Endodermal cell (in vitro differentiated cells): ENCODE data around the gene MMP25. TPM values are rescaled to one million over a fixed set of nuclear protein-coding genes. Genes with fewer than 3 reads are reported as not detected.

Experiments
- DNase-seq: peaks from one replicate; pipeline ENCODE4 v3.0.0-alpha.2; 2017
- H3K27ac ChIP-seq: 2 replicates; pipeline ENCODE4 v1.5.1; 2013; ENCODE audit warnings: mild to moderate bottlenecking, low read depth, low read length, moderate library complexity
- H3K27me3 ChIP-seq: 2 replicates; pipeline ENCODE4 v1.6.1; 2013; ENCODE audit warnings: mild to moderate bottlenecking, low read length, moderate library complexity; ENCODE audit not compliant: insufficient read depth, control insufficient read depth, poor library complexity, severe bottlenecking
- H3K36me3 ChIP-seq: 2 replicates; pipeline ENCODE4 v1.7.0; 2013; ENCODE audit warnings: mild to moderate bottlenecking, low read length, moderate library complexity; ENCODE audit not compliant: control insufficient read depth, insufficient read depth
- H3K4me1 ChIP-seq: one replicate; pipeline ENCODE4 v1.7.0; 2013; ENCODE audit warnings: low read length; ENCODE audit not compliant: control insufficient read depth, insufficient read depth
- H3K4me3 ChIP-seq: 2 replicates; pipeline ENCODE4 v1.5.1; 2013; ENCODE audit warnings: mild to moderate bottlenecking, low read length, moderate library complexity
- H3K9ac ChIP-seq: 2 replicates; pipeline ENCODE4 v1.6.1; 2013; ENCODE audit warnings: mild to moderate bottlenecking, low read length, moderate library complexity; ENCODE audit not compliant: poor library complexity, severe bottlenecking; ENCODE audit errors: extremely low read depth
- H3K9me3 ChIP-seq: 2 replicates; pipeline ENCODE4 v1.6.1; 2013; ENCODE audit warnings: mild to moderate bottlenecking, low read length, moderate library complexity; ENCODE audit not compliant: control insufficient read depth
- H3K27ac Mint-ChIP-seq: 2 replicates; pipeline ENCODE4 v1.8.0; 2020; ENCODE audit warnings: mixed read lengths
- H3K27me3 Mint-ChIP-seq: 2 replicates; pipeline ENCODE4 v1.8.0; 2021; ENCODE audit warnings: mild to moderate bottlenecking, mixed read lengths; ENCODE audit not compliant: insufficient read depth
- H3K36me3 Mint-ChIP-seq: 2 replicates; pipeline ENCODE4 v1.8.0; 2020; ENCODE audit warnings: low read depth, mixed read lengths
- H3K4me1 Mint-ChIP-seq: 2 replicates; pipeline ENCODE4 v1.8.0; 2020; ENCODE audit warnings: mixed read lengths
- H3K4me3 Mint-ChIP-seq: 2 replicates; pipeline ENCODE4 v1.8.0; 2020; ENCODE audit warnings: mild to moderate bottlenecking, moderate library complexity, mixed read lengths
- H3K9me3 Mint-ChIP-seq: 2 replicates; pipeline ENCODE4 v1.8.0; 2020; ENCODE audit warnings: mild to moderate bottlenecking, mixed read lengths
- WGBS, 2 experiments: methylation state at CpG; one replicate each; pipeline versions ENCODE4 v1.1.5 to v1.1.7; 2013; ENCODE audit warnings: missing lambda C conversion rate in 2 of 2, mixed read lengths in 1 of 2; ENCODE audit not compliant: insufficient coverage in 1 of 2, insufficient read length in 1 of 2; 5-methylcytosine and 5-hydroxymethylcytosine counted together
- total RNA-seq, 2 donors: library from RNA; stranded (reverse); fragmentation: NEBNext Ultra II Directional in 1 of 2; extraction: Animal tissue kit (Norgen Biotek cat#: 25700) in 1 of 2; gene quantifications; 2 replicates in 1 of 2; 3 replicates in 1 of 2; pipeline ENCODE4 v1.2.1, GENCODE V29; 2021
- TF ChIP-seq, protein P1 (sequence below): fragments of 200-600 bp; sonication (generic); conservative IDR thresholded peaks from 2 replicates; pipeline ENCODE4 v1.5.0; 2021; ENCODE audit warnings: antibody characterized with exemption, mild to moderate bottlenecking

Gene MMP25
- total RNA-seq, 2 donors from 2014 or later = 4.5 to 6.1 TPM

DNA sequence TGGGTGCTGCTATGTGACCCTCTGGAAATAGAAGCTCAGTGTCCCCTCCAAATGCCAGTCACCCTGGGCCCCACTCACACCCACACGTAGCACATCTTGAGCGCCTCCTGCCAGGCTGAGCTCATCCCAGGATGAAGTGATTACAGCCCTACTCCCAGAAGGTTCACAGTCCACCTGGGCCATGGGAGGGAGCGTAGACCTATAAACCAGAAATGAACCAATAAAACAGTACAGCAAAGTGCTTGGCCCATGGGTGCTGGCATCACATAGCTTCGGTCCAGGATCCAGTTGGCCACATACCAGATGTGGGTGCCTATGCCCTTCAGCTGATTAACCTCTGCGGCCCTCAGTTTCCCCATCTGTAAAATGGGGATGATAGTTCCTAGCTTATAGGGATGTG is 7.5 kb upstream of the MMP25 start:
- Histone ChIP-seq H3K27me3 (peaks cover 66% of the 10 kb centered on the region), H3K36me3 (no peaks in the 10 kb centered on the region), H3K4me1 (no peaks in the 10 kb centered on the region), H3K27ac (no peak overlapping the region), H3K9me3 (no peaks in the 10 kb centered on the region), H3K4me3 (no peak overlapping the region), H3K9ac (no peak overlapping the region)
- no peak overlapping the region for H3K4me3 Mint-ChIP-seq
- WGBS, 2 experiments = 82 to 93% methylated on average over 2 to 5 of the region's 5 CpGs
- no peaks in the 10 kb centered on the region for H3K9me3 Mint-ChIP-seq
- TF ChIP-seq, protein P1, sequence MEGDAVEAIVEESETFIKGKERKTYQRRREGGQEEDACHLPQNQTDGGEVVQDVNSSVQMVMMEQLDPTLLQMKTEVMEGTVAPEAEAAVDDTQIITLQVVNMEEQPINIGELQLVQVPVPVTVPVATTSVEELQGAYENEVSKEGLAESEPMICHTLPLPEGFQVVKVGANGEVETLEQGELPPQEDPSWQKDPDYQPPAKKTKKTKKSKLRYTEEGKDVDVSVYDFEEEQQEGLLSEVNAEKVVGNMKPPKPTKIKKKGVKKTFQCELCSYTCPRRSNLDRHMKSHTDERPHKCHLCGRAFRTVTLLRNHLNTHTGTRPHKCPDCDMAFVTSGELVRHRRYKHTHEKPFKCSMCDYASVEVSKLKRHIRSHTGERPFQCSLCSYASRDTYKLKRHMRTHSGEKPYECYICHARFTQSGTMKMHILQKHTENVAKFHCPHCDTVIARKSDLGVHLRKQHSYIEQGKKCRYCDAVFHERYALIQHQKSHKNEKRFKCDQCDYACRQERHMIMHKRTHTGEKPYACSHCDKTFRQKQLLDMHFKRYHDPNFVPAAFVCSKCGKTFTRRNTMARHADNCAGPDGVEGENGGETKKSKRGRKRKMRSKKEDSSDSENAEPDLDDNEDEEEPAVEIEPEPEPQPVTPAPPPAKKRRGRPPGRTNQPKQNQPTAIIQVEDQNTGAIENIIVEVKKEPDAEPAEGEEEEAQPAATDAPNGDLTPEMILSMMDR = no peak
- peaks cover 49% of the 10 kb centered on the region for H3K27me3 Mint-ChIP-seq
- no peak overlapping the region for H3K27ac Mint-ChIP-seq
- no peak for DNase-seq
- no peaks in the 10 kb centered on the region for H3K4me1 Mint-ChIP-seq
- peaks cover 2% of the 10 kb centered on the region for H3K36me3 Mint-ChIP-seq

DNA sequence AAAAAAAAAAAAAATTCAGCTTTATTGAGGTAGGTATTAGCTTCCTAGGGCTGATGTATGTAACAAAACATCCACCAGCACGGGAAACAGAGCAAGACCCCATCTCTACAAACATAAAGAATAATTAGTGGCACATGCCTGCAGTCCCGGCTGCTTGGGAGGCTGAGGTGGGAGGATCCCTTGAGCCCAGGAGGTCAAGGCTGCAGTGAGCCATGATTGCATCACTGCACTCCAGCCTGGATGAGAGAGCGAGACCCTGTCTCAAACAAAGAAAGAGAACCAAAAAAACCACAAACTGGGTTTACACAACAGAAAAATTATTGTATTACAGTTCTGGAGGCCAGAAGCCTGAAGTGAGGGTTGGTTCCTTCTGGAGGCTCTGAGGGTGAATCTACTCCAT is 4.0 kb upstream of the MMP25 start:
- H3K4me1 ChIP-seq = no peaks in the 10 kb centered on the region
- TF ChIP-seq, protein P1 = no peak
- Mint-ChIP-seq H3K4me1 (peaks cover 4% of the 10 kb centered on the region), H3K27me3 (peaks cover 50% of the 10 kb centered on the region), H3K9me3 (no peaks in the 10 kb centered on the region), H3K36me3 (no peaks in the 10 kb centered on the region), H3K4me3 (no peak overlapping the region), H3K27ac (no peak overlapping the region)
- no peak overlapping the region for H3K4me3 ChIP-seq
- peaks cover 65% of the 10 kb centered on the region for H3K27me3 ChIP-seq
- no peak for DNase-seq
- no peaks in the 10 kb centered on the region for H3K9me3 ChIP-seq
- H3K27ac ChIP-seq = no peak overlapping the region
- no peaks in the 10 kb centered on the region for H3K36me3 ChIP-seq
- 95 to 100% methylated on average over 1 to 2 of the region's 3 CpGs for WGBS, 2 experiments
- no peak overlapping the region for H3K9ac ChIP-seq

DNA sequence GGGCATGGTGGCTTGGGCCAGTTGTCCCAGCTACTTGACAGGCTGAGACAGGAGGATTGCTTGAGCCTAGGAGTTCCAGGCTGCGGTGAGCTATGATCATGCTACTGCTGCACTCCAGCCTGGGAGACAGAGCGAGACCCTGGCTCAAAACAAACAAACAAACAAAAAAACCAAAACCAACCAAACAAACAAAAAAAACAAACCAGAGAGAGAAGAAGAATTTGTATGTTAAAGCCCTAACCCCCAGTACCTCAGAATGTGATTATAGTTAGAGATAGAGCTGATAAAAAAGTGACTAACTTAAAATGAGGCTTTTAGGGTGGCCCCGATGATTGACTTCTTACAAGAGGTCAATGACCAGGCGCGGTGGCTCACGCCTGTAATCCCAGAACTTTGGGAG is 1.7 kb upstream of the MMP25 start:
- H3K36me3 ChIP-seq = no peaks in the 10 kb centered on the region
- H3K4me1 Mint-ChIP-seq = peaks cover 4% of the 10 kb centered on the region
- no peak for DNase-seq
- peak overlapping the region; percentile 63 for H3K4me3 Mint-ChIP-seq
- TF ChIP-seq, protein P1 = no peak
- peaks cover 53% of the 10 kb centered on the region for H3K27me3 Mint-ChIP-seq
- no peaks in the 10 kb centered on the region for H3K36me3 Mint-ChIP-seq
- 91 to 100% methylated on average over 2 to 5 of the region's 6 CpGs for WGBS, 2 experiments
- H3K9me3 ChIP-seq = no peaks in the 10 kb centered on the region
- H3K9ac ChIP-seq = no peak overlapping the region
- H3K27me3 ChIP-seq = peaks cover 59% of the 10 kb centered on the region
- no peaks in the 10 kb centered on the region for H3K4me1 ChIP-seq
- H3K27ac ChIP-seq = no peak overlapping the region
- no peaks in the 10 kb centered on the region for H3K9me3 Mint-ChIP-seq
- no peak overlapping the region for H3K27ac Mint-ChIP-seq
- H3K4me3 ChIP-seq = no peak overlapping the region
